Smooth muscle cell of the brain vasculature (primary cell): ENCODE measurements around the gene SUSD4.
A peak's percentile ranks its signal among the peaks of the same experiment; 100 is the strongest.
"Not testable (repeated sequence)": the region's sequence is repeated elsewhere in the genome, so short reads cannot be mapped to it uniquely, and the experiment has no call there.

ENCODE experiments used
- DNase-seq: peaks from one replicate; pipeline ENCODE4 v3.0.0-alpha.2; 2012; ENCODE audit warnings: low read depth, low spot score

SUSD4 gene

DNA sequence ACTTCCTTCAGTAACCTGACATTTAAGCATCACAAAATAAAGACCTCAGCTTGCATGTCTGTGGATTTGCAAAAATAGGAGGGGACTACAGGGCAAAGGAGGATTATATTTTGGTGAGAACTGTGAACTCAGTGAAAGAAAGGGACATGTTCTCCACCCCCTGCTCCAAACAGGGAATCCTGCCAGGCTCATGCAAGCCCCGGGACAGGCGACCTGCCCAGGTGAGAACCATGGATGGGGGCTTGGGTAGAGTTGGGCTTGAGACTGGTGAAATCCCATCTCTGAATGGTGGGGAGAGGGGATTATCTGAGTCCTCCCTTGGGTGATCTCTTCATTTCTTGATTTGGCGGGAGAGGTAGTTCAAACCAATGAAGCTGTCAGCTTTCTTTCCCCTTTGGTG, 110.1 kb downstream of the SUSD4 start:
- DNase-seq = no peak

DNA sequence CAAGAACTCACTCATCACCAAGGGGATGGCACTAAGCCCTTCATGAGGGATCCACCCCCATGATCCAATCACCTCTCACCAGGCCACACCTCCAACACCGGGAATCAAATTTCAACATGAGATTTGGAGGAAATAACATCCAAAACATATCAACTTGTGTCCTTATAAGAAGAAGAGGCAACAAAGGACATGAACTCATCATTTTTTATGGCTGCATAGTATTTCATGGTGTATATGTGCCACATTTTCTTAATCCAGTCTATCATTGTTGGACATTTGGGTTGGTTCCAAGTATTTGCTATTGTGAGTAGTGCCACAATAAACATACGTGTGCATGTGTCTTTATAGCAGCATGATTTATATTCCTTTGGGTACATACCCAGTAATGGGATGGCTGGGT, 112.6 kb downstream of the SUSD4 start:
- DNase-seq = not testable (repeated sequence)

DNA sequence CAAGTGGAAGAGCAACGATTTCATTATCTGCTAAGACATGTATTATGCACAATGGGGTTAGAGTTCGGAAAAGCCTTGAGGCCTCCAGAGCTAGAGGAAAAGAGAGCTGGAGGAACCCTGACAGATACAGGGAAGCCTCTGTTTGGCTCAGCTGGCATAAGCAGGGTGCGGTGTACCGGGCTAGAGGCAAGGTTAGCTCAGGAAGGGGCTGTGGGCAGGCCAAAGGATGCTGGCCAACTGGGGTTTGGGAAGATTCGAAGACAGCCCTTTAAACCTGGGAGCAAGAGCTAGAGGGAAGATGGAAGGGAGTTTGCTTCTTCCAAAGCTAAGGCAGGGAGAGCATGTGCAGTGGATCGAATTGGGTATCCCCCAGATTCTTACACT, 113.4 kb downstream of the SUSD4 start:
- no peak for DNase-seq

DNA sequence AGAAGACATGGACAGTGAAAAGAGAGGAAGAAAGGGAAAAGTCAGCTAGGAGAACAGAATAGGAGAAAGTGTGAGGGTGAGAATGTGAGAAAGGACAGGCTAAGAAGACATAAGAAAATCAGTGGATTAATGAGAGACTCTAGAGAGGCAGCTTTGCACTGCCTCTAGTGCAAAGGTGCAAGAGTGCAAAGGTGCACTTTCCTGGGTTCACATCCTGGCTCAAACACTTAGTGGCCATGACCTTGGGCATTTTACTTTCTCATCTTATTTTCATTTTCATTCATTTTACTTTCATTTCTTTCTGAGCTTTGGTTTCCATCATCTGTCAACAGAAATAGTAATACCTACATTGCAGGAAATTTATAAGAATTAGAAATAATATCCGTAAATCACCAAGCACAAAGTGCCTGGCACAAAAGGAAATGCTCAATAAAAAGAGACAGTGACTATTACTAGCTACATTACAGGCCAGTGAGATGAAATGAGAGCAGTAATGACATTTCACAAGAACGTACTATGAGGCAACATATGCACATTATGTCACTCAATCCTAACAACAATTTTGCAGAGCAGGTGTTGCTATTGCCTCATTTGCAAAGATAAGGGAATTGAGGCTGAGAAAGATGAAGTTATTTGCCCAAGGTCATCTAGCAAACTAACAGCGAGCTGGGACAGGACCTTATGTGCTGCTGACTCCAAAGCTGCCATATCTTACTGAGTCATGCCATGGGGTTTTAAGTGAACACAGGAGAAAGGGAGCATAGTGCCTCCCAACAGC, 113.9 kb downstream of the SUSD4 start:
- no peak for DNase-seq

DNA sequence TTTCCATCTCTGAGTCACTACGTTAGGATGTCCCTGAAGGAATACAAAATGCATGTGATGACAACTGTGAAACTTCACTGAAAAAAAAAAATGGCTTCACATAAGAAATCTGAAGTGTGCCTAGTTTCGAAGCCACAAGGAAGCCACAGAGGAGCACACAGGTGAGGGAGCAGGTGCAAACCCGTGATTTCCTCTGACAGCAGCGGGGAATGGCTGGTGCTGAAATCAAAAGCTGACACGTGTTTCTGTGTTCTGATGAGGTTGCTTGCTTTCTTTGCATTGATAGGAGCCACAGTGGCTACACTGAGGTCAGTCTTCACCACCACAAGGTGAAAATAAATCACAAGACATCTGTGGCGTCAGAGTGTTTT, 115.2 kb downstream of the SUSD4 start:
- no peak for DNase-seq

DNA sequence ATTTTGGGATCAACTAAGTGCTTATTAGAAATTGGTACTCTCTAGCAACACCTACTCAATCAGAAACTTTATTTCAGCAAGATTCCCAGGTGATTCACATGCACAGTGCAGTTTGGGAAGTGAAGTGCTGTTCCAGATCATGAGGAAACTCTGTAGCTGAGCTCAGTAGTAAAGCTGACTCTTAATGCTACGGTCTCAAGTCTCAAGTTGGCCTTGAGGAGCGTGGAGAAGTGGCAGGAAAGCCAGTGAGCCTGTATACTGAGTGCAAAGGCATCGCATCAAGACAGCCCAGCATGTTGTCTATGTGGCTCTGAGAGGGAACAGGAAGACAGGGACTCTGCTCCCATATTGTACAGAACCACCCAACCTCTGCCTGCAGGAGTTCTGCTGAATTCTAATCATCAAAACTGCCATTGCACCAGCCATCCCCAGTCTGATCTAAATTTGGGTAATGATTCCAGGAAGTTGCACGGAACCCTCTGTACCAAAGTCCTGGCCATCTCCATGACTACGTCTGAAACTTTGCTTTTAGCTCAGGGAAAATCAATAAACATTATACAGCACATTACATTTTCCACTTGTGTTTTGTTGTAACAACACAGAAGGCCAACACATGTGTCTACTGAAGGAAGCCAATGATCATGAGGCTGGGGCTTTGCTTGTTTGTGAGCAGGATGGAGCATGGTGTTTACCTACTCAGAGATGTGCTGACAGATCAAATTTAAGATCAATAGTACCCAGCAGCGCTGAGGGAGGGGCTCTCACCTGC, 115.8 kb downstream of the SUSD4 start:
- DNase-seq = no peak

DNA sequence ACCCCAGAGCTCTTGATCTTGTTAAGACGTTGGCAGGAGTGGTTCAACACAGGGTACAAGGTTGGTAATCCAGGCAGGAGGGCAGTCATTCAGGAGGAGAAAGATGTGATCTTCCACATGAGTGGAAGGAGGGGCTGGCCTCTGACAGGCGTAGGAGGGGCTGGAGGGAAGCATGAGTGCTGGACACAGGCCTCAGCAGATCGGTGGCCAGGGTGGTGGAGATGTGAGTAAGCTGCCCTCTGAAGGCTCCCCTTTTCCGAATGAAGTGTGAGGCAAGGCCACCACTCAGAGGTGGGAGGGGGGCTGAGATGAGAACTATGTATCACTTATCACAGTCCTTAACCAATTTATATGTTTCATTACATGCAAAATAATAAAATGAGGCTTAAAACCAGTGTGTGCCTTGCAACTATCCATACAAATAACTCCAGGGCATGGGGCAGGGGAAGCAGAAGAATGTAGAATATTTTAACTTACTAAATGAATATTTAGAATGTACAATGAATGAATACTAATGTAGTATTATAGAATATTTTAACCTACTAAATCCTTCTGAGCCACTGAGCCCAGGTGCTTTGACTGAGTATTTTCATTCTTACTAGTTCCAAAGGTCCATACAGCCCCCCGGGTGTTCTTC, 117.4 kb downstream of the SUSD4 start:
- DNase-seq = no peak

DNA sequence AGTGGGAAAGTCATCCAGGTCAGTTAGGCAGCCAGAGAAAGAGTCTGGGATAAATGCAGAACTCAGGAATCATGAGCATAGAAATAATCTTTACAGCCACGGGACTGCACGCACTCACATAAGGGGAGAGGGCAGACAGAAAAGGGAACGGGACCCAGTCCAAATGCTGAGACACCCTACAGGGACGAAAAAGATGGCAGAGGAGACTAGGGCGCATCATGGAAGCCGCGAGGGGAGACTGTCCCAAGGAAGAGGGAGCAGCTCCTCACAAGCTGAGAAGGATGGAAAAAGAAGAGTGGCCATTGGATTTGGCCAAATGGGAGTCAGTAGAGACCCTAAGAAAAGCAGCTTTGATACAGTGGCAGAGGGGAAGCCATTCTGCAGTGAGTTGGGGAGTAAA, 118.0 kb downstream of the SUSD4 start:
- DNase-seq = no peak

DNA sequence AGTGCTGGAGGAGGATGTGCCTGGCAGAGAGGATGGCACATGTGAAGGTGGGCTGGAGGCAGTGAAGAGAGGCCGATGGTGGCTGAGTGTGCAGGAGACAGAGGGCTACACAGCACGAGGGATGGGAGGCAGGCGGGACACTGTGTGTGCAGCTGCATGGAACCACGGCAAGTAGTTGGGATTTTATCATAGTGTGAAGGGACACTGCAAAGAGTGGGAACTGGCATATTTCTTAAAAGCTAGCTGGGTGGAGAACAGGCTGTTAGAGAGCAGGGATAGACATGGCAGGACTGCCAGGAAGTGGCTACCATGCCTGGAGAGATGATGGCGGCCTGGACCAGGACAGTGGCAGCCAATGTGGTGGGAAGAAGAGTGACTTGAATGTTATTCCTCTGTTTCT, 118.6 kb downstream of the SUSD4 start:
- DNase-seq = no peak

DNA sequence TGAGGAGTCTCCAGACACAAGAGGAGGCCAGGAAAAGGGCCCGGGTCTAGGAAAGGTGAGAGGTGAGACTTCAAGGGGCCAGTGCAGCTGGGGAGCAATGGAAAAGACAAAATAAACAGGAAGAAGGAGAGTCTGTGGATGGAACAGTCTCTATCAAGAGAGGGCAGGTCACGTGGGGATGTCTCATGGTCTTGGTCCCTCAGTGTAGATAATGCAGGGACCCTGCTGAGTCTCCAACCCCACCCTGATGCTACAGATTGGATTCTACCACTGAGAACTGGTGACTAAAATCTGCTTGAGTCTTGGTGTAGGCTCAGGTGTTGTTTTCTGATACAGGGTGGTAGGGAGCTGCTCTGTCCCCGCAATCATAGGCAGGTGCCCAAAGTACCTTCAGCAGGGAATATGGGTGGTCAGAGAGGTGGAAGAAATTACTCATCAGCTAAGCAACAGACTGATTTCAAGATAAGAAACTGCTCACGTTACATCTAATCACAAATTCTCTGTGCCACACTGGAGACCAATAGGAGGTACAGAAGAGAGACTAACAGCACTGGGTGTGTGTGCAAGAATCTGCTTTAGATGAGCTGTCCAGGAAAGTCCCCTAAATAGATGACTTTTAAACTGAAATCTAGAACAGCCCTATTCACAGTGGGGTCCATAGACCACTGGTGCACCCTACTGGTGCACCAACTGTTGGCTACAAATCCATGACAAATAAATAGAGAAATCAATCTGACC, 119.4 kb downstream of the SUSD4 start:
- DNase-seq = no peak

DNA sequence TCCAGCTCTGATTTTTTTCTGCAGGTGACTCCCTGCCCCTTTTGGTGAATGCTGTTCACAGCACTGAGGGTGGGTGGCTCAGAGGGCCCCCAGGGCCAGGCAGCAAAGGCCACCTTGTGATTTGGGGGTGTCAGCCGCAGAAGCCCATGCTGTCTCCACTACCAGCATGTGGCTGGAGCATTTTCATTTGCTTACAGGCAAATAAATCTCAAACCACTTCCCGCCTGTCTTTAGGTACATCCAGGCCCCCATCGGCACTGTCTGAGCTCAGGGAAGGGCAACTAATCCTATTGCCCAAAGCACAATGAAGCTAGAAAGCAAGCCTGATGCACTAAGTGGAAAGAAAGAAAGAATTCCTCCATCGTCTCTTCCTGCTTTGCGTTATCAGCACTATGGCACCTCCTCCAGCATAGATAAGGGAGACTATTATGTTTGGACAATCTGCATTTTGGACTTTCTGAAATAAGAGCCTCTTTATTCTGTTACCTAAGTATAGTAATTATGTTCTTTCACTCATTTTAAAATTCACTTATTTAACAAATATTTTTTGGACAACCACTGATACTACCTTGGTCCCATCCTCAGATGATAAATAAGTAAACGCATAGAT, 120.4 kb downstream of the SUSD4 start:
- DNase-seq = no peak

DNA sequence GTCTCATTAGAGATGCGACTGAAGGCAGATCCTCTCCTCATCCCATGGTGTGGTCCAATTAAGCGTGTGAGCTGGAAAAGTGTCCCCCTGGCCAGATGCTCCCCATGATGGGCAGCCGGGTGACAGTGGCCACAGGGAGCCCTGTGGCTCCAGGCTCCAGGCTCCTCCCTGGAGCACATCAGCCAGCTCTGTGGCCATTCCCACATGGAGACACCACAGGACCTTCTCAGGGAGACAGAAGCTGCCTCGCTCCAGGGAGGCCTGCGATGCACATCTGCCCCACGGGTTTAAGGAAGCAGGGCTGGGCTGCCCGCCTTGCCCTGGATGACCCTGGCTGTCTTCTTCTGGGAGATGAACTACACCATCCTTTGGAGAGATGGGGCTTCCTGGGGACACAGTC, 121.0 kb downstream of the SUSD4 start:
- no peak for DNase-seq

DNA sequence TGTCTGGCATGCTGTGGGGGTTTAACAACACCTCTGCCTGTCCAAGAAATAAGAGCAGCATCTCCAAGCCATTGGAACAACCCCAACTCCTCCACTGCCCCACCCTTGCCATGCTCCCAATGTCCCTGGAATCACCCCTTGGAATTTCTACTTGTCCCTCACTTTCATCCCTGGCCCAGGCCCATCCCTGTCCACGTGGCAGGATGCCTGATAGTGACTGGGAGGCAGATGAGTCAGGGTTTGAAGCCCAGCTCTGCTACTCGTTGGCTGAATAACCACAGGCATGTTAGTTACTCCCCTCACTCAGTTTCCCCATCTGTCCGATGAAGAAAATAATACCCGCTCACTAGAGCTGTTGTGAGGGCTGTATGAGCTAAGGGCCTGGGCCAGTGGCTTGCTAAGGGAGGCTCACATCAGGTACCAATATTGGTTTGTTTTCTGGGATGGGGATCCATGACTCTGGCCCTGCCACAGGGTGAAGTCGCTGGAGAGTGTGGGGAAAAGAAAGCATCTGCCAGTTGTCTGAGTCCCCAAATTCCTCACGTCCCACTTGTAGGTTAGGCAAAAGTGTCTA, 121.5 kb downstream of the SUSD4 start:
- DNase-seq = no peak

DNA sequence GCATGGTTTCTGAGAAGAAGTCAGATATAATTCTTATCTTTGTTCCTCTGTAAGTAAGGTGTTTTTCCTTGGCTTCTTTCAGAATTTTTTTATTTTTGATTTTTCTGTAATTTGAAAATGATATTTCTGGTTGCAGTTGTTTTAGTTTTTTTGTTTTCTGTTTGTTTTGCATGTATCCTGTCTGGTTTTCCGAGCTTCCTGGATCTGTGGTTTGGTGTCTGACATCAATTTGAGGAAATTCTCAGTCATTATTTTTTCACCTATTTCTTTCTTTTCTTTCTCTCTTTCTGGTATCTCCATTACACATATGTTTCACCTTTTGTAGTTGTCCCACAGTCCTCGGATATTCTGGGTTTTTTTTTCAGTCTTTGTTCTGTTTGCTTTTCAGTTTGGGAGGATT, 123.9 kb downstream of the SUSD4 start:
- no peak for DNase-seq

DNA sequence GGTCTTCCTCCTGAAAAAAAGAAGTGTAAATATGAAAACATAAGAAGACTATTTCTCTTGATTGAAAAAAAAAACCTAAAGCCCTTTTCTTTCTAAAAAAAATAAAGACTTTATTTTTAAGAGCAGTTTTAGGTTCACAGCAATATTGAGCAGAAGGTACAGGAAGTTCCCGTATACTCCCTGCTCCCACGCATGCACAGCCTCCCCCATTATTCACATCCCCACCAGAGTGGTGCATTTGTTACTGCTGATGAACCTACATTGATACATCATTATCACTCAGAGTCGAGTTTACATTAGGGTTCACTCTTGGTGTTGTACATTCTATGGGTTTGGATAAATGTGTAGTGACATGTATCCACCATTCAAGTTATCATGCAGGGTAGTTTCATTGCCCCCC, 128.9 kb downstream of the SUSD4 start:
- DNase-seq = no peak

DNA sequence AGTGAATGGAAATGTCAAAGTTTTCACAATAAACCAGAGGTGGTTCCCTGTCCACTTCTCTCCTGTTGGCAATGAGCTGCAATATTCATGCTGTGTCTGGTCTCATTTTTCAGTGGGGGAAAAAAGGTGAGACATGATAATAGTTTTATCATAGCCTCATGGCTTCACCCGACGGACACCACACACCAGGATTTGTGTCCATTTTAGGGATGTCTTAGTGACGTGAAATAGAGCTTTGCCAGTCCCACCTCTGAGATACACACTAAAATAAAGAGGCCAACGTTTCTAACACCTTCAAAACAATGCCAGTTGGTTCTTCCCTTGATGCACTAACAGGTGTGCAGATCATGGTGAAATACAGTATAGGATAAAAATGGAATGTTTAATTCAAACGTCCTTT, 129.4 kb downstream of the SUSD4 start:
- DNase-seq = no peak

DNA sequence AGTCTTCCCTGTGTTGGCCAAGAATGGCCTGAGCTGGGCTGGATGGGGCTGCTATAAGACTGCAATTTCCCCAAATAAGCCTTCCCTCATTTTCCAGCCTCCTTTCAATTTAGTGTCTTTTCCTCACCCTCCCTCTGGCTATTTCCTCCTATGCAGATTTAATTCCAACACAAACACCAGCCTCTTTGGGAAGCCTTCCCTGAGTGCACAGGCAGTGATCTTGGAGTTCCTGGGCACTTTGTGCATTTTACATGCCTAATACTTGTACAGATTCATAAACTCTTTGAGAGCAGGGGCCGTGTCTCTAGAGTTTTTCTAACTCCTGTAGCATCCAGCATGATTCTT, 129.8 kb downstream of the SUSD4 start:
- DNase-seq = no peak

DNA sequence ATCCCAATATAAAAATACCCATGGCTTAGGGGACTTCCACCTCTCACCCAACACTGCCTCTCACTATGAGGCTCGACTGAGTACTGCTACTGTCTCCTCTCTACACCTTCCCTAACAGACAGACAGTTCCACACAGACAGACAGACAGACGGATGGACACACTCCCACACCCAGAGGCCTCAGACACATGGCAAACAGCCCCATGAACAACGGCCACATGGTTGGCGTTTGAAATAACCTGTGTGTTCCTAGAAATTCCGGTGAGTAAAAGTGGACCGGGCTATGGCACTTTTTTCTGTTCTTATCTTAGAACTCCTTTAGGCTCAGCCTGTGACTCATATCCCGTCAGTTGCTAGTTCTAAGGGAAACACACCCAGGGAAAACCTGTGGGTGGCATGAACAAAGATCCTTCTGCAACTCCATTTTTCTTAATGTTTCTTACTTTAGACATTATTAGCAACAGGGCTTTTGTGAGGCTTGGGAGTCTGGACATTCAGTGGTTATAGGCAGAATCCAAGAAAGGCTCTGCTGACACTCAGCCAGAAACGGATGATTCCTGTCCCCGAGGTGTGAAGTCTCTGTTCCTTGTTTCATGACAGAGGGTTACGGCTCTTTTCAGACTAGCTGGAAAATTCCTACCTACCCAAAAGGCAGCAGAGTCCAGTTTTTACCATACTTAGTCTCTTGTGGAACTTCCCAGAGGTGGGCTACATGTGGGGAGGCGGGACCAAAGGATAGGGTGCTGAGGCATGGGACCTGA, 130.4 kb downstream of the SUSD4 start:
- DNase-seq = peak; percentile 20

DNA sequence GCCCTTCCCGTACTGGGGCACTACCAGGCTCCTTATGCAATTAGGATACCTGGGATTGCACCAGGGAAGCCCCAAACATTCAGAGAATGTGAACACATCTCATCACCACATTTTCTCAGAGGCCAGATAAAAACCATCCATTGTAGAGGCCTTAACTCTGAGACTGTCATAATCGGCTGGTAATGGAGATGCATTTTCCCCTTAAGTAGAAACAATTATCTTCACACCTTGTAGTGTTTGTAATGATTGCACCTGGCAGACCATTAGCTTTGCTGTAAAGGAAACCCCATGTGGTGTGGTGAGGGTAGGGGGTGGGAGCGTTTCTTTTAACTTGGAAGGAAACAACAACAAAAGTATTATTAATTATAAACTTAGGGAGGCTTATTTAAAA, 131.0 kb downstream of the SUSD4 start:
- DNase-seq = no peak

DNA sequence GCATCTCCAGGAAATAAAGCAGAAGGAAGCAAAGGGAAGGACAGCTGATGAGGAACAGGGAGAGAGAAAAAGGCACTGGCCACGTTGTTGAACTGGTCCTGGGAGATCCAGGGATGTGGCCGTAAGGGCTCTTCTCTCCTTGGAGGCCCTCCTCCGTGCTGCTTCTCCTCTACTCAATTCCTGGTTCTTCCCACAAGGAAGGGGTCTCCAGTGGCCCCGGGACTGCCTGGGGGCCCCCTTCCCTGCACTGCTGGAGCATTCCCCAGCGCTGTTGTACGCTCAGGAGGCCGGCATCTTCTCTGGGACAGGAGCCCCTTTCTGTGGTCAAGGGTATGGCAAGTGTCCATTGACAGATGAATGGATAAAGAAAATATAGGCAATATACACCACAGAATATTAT, 132.4 kb downstream of the SUSD4 start:
- no peak for DNase-seq
